ENCODE data around the gene ACTN1. TPM values are rescaled to one million over a fixed set of nuclear protein-coding genes. Genes with fewer than 3 reads are reported as not detected.

ACTN1 gene
- total RNA-seq, 3 donors from 2014 or later (not counting 1 experiment from before 2014, with no cell fraction given) = 14.9 to 39.5 (median 19.6) TPM

GRCh38 chr14:68976160-68977067 is 2.7 kb downstream of the ACTN1 start:
- intact Hi-C loops (cut with micrococcal nuclease) = no loop called here
- peaks cover 34 to 37% of the 10 kb centered on the region in 2 donors for H3K4me1 Mint-ChIP-seq

GRCh38 chr14:68975667-68976066 is 3.4 kb downstream of the ACTN1 start:
- Mint-ChIP-seq H3K4me3 (no peak overlapping the region), H3K36me3 (no peaks in the 10 kb centered on the region), H3K9me3 (no peaks in the 10 kb centered on the region), H3K27me3 (ENCODE audit: low read depth in 2 of 2) (peaks cover 0 to 3% of the 10 kb centered on the region in 2 donors), H3K4me1 (peaks cover 42 to 45% of the 10 kb centered on the region in 2 donors), H3K27ac (no peak overlapping the region)
- 96% methylated on average over 7 of the region's 7 CpGs for WGBS (ENCODE audit: insufficient coverage)
- DNase-seq (no peak), ATAC-seq (no peak)
- no peak overlapping the region for H3K27ac ChIP-seq (ENCODE audit: low read length)
- intact Hi-C loops (cut with micrococcal nuclease) = no loop called here
- no peaks in the 10 kb centered on the region for H3K36me3 ChIP-seq (ENCODE audit: control insufficient read depth, insufficient read depth, low read length)
- H3K4me1 ChIP-seq (ENCODE audit: control insufficient read depth, insufficient read depth, low read length) = peaks cover 30% of the 10 kb centered on the region
- H3K27me3 ChIP-seq (ENCODE audit: control insufficient read depth, insufficient read depth, low read length) = no peaks in the 10 kb centered on the region
- H3K4me3 ChIP-seq (ENCODE audit: low read length) = no peak overlapping the region
- no peak for TF ChIP-seq CTCF (IDR thresholded peaks at IDR 0.05)
- no peaks in the 10 kb centered on the region for H3K9me3 ChIP-seq (ENCODE audit: control insufficient read depth, insufficient read depth, low read length)

More at GRCh38 chr14:68976160-68977067, 2.7 kb downstream of the ACTN1 start:
- H3K9me3 ChIP-seq (ENCODE audit: control insufficient read depth, insufficient read depth, low read length) = no peaks in the 10 kb centered on the region
- peaks cover 30% of the 10 kb centered on the region for H3K4me1 ChIP-seq (ENCODE audit: control insufficient read depth, insufficient read depth, low read length)
- H3K4me3 ChIP-seq (ENCODE audit: low read length) = no peak overlapping the region
- peak overlapping the region; percentile 46 to 68 for H3K27ac Mint-ChIP-seq
- no peaks in the 10 kb centered on the region for H3K36me3 ChIP-seq (ENCODE audit: control insufficient read depth, insufficient read depth, low read length)
- H3K36me3 Mint-ChIP-seq = no peaks in the 10 kb centered on the region
- ATAC-seq = no peak
- H3K27me3 Mint-ChIP-seq (ENCODE audit: low read depth in 2 of 2) = peaks cover 0 to 4% of the 10 kb centered on the region in 2 donors
- no peaks in the 10 kb centered on the region for H3K27me3 ChIP-seq (ENCODE audit: control insufficient read depth, insufficient read depth, low read length)
- no peak for DNase-seq
- no peak for TF ChIP-seq CTCF (IDR thresholded peaks at IDR 0.05)
- H3K27ac ChIP-seq (ENCODE audit: low read length) = no peak overlapping the region
- 92% methylated on average over 13 of the region's 13 CpGs for WGBS (ENCODE audit: insufficient coverage)
- H3K4me3 Mint-ChIP-seq = peak overlapping the region; percentile 74
- no peaks in the 10 kb centered on the region for H3K9me3 Mint-ChIP-seq

- ATAC-seq = no peak
- no peak overlapping the region for H3K4me3 Mint-ChIP-seq
- 99% methylated on average over 6 of the region's 6 CpGs for WGBS (ENCODE audit: insufficient coverage)
Observed at GRCh38 chr14:68974759-68975347, 4.2 kb downstream of the ACTN1 start.

More at GRCh38 chr14:68974759-68975347, 4.2 kb downstream of the ACTN1 start:
- H3K9me3 Mint-ChIP-seq = no peaks in the 10 kb centered on the region
- H3K36me3 ChIP-seq (ENCODE audit: control insufficient read depth, insufficient read depth, low read length) = no peaks in the 10 kb centered on the region
- no peaks in the 10 kb centered on the region for H3K9me3 ChIP-seq (ENCODE audit: control insufficient read depth, insufficient read depth, low read length)
- intact Hi-C loops (cut with micrococcal nuclease) = no loop called here
- no peak for TF ChIP-seq CTCF (IDR thresholded peaks at IDR 0.05)
- H3K4me1 Mint-ChIP-seq = peaks cover 45 to 49% of the 10 kb centered on the region in 2 donors
- H3K36me3 Mint-ChIP-seq = no peaks in the 10 kb centered on the region
- H3K27me3 ChIP-seq (ENCODE audit: control insufficient read depth, insufficient read depth, low read length) = no peaks in the 10 kb centered on the region
- peaks cover 34% of the 10 kb centered on the region for H3K4me1 ChIP-seq (ENCODE audit: control insufficient read depth, insufficient read depth, low read length)
- H3K27ac Mint-ChIP-seq = no peak overlapping the region
- no peak overlapping the region for H3K27ac ChIP-seq (ENCODE audit: low read length)
- DNase-seq = no peak
- peaks cover 0 to 3% of the 10 kb centered on the region in 2 donors for H3K27me3 Mint-ChIP-seq (ENCODE audit: low read depth in 2 of 2)
- H3K4me3 ChIP-seq (ENCODE audit: low read length) = no peak overlapping the region
